ENCODE measurements around the gene DHX58.

DHX58 gene

GRCh38 chr17:42110301-42111264 lies 1.9 kb downstream of the DHX58 start:
- no peak for DNase-seq (ENCODE audit: low read depth in 2 of 2)

GRCh38 chr17:42109086-42109485 lies 3.4 kb downstream of the DHX58 start:
- no peak for DNase-seq (ENCODE audit: low read depth in 2 of 2)

DNA sequence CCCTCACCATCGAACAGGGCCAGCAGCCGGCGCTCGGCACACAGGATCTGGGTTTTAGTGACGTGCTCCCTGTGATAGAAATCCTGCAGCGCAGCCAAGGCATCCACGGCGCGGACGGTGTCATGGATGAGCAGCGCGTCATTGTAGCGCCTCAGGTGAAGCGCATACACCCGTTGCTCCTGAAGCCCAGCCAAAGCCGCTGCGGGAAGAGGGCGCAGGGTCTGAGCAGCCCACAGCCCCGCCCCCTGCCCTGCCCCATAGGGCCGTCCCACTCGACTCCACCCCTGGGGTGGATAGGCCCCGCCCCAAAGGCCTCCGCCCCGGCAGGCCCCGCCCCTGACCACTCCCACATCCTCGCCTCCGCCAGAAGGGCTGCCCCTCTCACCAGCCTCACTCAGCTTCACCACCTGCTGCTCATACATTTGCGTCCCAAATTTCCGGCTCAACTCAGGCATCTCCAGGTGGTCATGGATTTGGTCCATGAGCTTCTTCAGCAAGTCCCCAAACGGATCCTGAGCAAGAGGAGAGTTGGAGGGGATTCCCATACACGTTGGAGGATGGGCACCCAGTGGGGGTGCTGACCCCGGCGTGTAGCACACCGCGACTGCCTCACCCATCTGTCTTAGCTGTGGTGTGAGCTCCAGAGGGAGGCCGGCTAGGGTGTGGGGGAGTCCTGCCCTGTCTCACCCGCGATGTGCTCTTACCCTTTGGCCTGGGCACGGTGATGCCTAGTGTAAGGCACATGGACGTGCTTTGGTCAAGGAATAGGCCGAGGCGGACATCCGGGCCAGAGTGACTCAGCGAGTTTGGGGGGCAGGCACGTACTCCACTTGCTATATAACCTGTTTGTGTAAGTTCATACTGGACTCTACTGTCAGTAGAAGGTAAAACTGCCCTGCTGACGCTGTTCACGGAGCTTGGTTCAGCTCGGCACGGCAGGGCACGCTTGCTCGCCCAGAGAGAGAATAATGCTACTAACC lies 4.6 kb downstream of the DHX58 start:
- DNase-seq (ENCODE audit: low read depth in 2 of 2) = peak; percentile 77 to 96

GRCh38 chr17:42107124-42107523 lies 5.4 kb downstream of the DHX58 start:
- DNase-seq (ENCODE audit: low read depth in 2 of 2) = no peak

- DNase-seq (ENCODE audit: low read depth in 2 of 2) = no peak
Measured at GRCh38 chr17:42106009-42106408, 6.5 kb downstream of the DHX58 start.

DNA sequence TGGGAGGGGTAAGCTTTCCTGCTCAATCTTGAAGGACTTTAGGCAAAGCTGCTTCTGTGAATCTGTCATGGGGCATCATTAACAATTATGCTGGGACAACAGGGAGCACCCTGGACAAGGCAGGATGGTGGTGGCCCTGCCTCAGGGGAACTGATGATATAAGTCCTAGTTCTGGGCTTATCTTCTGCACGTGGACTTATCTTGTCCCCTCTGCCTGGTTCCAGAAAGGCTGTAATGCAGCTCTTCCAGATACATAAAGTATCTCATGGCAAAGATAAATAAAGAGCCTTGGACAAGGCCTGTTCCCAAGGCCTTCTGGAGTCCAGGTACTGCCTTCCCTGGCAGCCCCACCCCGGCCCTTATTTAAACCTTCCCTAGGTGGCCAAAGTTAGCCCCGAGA lies 8.2 kb downstream of the DHX58 start:
- DNase-seq (ENCODE audit: low read depth in 2 of 2) = no peak

- no peak for DNase-seq (ENCODE audit: low read depth in 2 of 2)
Measured at GRCh38 chr17:42103221-42103954, 9.1 kb downstream of the DHX58 start.

- DNase-seq (ENCODE audit: low read depth in 2 of 2) = peak; percentile 55 to 65
Measured at GRCh38 chr17:42101513-42102292, 10.8 kb downstream of the DHX58 start.

- no peak for DNase-seq (ENCODE audit: low read depth in 2 of 2)
Measured at GRCh38 chr17:42098730-42099399, 13.6 kb downstream of the DHX58 start.

DNA sequence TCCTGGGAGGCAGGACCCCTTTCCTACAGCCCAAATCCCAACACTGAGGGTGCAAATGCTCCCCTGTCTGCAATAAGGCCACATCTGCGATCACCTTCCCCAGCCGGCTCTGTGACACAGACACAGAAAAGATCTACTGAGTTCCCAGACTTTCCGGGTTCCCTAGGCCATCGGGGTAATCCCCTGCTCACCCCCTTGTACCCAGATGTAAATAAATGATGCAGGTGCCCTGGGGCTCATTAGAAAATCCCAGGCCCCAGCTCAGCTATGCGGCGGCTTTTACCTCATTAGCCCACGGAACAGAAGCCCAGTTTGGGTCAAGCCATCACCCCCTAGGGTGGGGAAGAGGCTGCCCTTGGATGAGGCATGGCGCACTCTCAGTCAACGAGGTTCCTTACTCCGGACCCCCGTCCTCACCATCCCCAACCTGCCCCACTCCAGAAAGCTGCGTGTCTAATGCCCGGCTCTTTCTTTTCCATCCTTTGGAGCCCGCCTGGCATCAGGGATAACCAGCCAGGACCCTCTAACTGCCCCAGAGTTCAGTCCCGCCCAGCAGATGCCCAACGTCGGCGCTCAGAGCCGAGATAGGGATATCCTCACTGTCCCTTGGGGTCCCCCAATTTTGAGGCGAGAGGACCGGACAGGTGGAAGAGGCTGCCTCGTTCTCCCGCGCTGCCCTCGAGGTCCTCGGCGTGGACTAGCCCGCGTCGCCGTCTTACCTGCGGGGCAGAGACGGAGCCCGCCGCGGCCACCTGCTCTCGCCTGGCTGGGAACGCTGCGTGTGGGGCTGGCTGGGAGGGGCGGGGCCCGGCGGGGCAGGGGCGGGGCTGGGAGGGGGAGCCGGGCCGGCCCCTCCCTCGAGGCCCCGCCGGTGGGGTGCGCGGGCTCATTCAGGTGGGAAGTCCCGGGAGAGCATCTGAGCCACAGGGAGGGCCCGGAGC lies 14.6 kb downstream of the DHX58 start, which contains the start of gene ZNF385C:
Gene ZNF385C (minus strand): TSS at position 783 of the 941 bp plus-strand sequence. CDS start 35,417 bp downstream, outside the sequence.
- no peak for DNase-seq (ENCODE audit: low read depth in 2 of 2)

DNA sequence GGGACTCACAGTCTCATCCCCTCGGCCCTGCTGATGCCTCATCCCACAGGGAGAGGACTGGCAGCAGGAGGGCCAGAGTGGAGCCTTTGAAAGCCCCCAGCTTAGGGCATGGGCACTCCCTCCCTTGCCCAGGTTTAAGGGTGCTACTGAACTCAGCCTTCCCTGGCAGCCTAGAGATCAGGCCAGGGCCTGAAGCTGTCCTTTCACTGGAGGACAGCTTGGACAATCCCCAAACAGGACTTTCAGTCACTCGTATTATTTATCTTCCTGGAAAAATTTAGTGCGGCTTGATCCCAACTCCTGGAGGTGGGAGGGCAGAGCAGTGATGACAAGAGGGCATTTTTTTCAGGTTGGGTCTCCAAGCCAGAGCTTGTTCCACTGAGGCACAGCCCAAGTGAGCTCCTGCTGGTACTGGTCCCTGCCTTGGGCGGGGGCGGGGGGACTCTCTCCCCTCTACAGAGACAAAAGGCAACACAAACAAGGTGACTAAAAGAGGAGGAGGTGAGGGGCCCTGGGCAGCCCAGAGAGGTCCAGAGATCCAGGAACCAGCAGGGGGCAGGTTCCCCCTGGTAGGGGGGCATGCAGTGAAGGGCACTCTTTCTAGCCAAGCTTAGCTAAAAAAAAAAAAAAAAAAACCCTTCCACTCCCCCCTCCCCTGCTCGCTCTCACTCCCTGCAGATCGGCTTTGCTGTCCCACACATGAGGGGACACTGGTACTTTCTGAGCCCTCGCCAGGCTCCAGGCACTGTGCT lies 16.0 kb downstream of the DHX58 start:
- no peak for DNase-seq (ENCODE audit: low read depth in 2 of 2)

DNA sequence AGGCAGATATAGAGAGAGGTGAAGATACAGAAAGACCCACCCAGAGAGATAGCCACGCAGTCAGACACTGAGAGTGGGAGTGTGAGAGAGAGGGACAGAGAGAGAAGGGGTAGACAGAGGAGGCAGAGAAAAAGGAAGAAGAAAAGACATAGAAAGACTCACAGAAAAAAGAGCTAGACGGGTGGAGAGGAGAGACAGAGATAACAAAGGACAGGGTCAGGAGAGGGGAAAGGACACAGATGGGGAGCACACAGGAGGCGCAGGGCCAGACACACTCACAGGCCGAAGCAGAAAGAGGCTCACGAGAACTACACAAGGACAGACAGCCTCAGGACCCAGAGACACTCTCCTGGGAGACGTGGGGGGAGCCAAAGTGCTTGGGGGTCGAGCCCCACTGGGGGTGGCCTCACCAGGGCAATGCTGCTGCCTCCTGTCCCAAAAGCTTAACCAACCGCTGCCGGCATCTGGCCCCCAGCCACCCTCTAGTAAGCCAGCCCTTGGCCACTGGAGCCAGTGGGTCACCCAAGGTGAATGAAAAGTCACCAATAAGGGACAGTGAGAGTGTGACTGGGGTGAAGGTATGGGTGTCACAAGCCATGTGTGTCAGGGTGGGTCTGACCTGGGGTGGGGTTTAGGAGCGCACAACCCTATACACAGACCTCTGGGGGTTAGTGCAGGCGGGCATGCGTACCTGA lies 18.0 kb downstream of the DHX58 start:
- no peak for DNase-seq (ENCODE audit: low read depth in 2 of 2)

DNA sequence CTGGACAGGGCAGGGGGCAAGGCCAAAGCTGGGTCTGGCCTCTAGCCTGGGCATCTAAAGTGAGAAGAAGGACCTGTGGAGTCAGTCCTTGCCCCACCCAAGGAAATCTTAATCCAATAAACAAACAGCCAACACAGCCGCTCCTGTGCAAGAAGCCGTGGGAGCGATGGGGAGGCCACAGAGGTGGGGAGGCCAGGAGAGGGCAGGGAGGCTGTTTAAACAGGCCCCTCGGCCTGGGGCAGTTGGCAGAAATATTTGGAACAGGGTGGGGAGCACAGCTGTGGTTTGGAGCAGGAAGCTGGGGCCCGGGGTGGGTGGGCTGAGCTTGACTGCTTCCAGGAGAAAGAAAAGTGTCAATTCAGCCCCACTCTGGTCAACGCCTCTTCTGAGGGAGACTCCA lies 19.6 kb downstream of the DHX58 start:
- no peak for DNase-seq (ENCODE audit: low read depth in 2 of 2)

GRCh38 chr17:42090964-42091790 lies 21.3 kb downstream of the DHX58 start:
- DNase-seq (ENCODE audit: low read depth in 2 of 2) = no peak

DNA sequence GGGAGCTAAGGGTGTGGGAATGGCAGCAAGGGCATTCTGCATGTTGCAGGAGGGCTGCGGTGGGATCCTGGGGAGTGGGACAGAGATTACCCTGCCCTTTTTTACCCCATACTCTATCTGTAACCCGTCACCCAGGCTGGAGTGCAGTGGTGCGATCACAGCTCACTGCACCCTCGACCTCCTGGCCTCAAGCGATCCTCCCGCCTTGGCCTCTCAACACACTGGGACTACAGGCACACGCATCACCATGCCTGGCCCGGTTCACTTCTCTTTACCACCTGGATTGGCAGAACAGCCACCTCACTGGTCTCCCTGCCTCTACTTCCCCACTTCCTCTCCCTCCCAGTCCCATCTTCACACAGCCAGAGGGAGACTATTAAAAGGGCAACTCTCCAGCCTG lies 23.8 kb downstream of the DHX58 start:
- DNase-seq (ENCODE audit: low read depth in 2 of 2) = no peak
